Measurements from ENCODE around the gene NAE1.

- TF ChIP-seq CTCF (conservative IDR thresholded peaks at IDR 0.05; ENCODE audit: low read length) = no peak
- TF ChIP-seq EZH2phosphoT487 (IDR thresholded peaks at IDR 0.05; ENCODE audit: borderline replicate concordance) = no peak
Measured at GRCh38 chr16:66849549-66849948, 18.8 kb upstream of the NAE1 start.
